Loucy (cell line): ENCODE data around the gene TOP3B.

Source experiments
- EZH2phosphoT487 ChIP-seq: fragments of 200-600 bp; IDR thresholded peaks from 2 replicates; pipeline ENCODE4 v1.6.1; 2018; ENCODE audit warnings: antibody characterized with exemption, mild to moderate bottlenecking, moderate library complexity, borderline replicate concordance
- TF ChIP-seq, protein P1 (sequence below): fragments of 200-600 bp; sonication (generic); conservative IDR thresholded peaks from 2 replicates; pipeline ENCODE4 v1.5.1; 2014; ENCODE audit warnings: mild to moderate bottlenecking, antibody characterized with exemption, low read length

GRCh38 chr22:21963286-21963685, 19.3 kb downstream of the TOP3B start:
- TF ChIP-seq, protein P1, sequence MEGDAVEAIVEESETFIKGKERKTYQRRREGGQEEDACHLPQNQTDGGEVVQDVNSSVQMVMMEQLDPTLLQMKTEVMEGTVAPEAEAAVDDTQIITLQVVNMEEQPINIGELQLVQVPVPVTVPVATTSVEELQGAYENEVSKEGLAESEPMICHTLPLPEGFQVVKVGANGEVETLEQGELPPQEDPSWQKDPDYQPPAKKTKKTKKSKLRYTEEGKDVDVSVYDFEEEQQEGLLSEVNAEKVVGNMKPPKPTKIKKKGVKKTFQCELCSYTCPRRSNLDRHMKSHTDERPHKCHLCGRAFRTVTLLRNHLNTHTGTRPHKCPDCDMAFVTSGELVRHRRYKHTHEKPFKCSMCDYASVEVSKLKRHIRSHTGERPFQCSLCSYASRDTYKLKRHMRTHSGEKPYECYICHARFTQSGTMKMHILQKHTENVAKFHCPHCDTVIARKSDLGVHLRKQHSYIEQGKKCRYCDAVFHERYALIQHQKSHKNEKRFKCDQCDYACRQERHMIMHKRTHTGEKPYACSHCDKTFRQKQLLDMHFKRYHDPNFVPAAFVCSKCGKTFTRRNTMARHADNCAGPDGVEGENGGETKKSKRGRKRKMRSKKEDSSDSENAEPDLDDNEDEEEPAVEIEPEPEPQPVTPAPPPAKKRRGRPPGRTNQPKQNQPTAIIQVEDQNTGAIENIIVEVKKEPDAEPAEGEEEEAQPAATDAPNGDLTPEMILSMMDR = no peak
- no peak for TF ChIP-seq EZH2phosphoT487
